Endothelial cell (in vitro differentiated cells): Measurements from ENCODE around the gene METTL26. TPM values are rescaled to one million over a fixed set of nuclear protein-coding genes. Genes with fewer than 3 reads are reported as not detected.

Experiments
- DNase-seq: peaks from one replicate; pipeline ENCODE4 v3.0.0; 2021; ENCODE audit warnings: low spot score
- H3K27ac Mint-ChIP-seq: one replicate; pipeline ENCODE4 v1.8.0; 2021; ENCODE audit warnings: mixed read lengths, inconsistent platforms; ENCODE audit not compliant: unreplicated experiment
- H3K27me3 Mint-ChIP-seq: one replicate; pipeline ENCODE4 v1.8.0; 2021; ENCODE audit warnings: mild to moderate bottlenecking, moderate library complexity, mixed read lengths, inconsistent platforms; ENCODE audit not compliant: unreplicated experiment
- H3K36me3 Mint-ChIP-seq: one replicate; pipeline ENCODE4 v1.8.0; 2021; ENCODE audit warnings: mild to moderate bottlenecking, low read depth, mixed read lengths, inconsistent platforms; ENCODE audit not compliant: unreplicated experiment
- H3K4me1 Mint-ChIP-seq: one replicate; pipeline ENCODE4 v1.8.0; 2021; ENCODE audit warnings: mild to moderate bottlenecking, mixed read lengths, inconsistent platforms; ENCODE audit not compliant: unreplicated experiment
- H3K4me3 Mint-ChIP-seq: one replicate; pipeline ENCODE4 v1.8.0; 2021; ENCODE audit warnings: mild to moderate bottlenecking, mixed read lengths, inconsistent platforms; ENCODE audit not compliant: unreplicated experiment
- H3K9me3 Mint-ChIP-seq: one replicate; pipeline ENCODE4 v1.8.0; 2021; ENCODE audit warnings: mixed read lengths, inconsistent platforms; ENCODE audit not compliant: unreplicated experiment
- total RNA-seq: library from RNA; stranded (reverse); fragmentation: NEBNext Ultra II Directional; extraction: Animal tissue kit (Norgen Biotek cat#: 25700); gene quantifications from one replicate; pipeline ENCODE4 v1.2.1, GENCODE V29; 2021; ENCODE audit not compliant: unreplicated experiment
- TF ChIP-seq, protein P1 (sequence below): fragments of 200-600 bp; sonication (generic); IDR thresholded peaks from one replicate; pipeline ENCODE4 v1.5.0; 2021; ENCODE audit warnings: antibody characterized with exemption; ENCODE audit not compliant: unreplicated experiment

Gene METTL26
- total RNA-seq, 1 donor from 2014 or later: 48.5 TPM

DNA sequence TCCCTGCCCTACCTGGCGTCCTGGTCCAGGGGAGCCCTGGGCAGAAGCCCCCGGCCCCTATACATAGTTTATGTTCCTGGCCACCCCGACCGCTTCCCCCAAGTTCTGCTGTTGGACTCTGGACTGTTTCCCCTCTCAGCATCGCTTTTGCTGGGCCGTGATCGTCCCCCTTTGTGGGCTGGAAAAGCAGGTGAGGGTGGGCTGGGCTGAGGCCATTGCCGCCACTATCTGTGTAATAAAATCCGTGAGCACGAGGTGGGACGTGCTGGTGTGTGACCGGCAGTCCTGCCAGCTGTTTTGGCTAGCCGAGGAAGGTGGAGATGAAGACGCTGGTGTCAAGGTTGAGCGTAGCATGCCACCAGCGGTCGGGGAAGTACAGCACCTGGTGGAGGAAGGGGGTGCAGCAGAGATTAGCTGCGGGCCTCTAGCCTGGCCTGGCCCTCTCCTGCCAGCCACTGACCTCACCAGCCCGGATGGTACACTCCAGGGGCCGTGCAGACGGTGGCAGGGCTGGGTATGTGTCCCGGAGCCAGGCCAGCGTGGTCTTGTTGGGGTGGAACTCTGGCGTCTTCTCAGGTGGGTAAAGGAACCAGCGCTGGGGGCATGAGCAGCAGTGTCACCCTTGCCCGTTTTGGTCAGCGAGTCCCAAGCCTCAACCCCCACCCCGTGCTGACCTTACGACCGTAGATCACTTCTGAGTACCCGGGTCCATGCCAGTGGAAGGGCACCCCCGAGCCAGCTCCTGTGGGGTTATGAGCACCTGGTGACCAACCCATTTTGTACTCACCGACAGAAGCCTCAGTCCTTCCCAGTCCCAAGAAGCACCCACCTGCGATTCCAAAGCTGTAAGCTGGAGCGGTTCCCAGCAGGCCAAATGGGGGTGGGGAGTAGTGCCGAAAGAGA lies 46.6 kb upstream of the METTL26 start:
- peaks cover 6% of the 10 kb centered on the region for H3K4me1 Mint-ChIP-seq
- no peaks in the 10 kb centered on the region for H3K9me3 Mint-ChIP-seq
- peaks cover 5% of the 10 kb centered on the region for H3K36me3 Mint-ChIP-seq
- TF ChIP-seq, protein P1, sequence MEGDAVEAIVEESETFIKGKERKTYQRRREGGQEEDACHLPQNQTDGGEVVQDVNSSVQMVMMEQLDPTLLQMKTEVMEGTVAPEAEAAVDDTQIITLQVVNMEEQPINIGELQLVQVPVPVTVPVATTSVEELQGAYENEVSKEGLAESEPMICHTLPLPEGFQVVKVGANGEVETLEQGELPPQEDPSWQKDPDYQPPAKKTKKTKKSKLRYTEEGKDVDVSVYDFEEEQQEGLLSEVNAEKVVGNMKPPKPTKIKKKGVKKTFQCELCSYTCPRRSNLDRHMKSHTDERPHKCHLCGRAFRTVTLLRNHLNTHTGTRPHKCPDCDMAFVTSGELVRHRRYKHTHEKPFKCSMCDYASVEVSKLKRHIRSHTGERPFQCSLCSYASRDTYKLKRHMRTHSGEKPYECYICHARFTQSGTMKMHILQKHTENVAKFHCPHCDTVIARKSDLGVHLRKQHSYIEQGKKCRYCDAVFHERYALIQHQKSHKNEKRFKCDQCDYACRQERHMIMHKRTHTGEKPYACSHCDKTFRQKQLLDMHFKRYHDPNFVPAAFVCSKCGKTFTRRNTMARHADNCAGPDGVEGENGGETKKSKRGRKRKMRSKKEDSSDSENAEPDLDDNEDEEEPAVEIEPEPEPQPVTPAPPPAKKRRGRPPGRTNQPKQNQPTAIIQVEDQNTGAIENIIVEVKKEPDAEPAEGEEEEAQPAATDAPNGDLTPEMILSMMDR: no peak
- H3K4me3 Mint-ChIP-seq: peak overlapping the region; percentile 87
- peak overlapping the region; percentile 80 for H3K27ac Mint-ChIP-seq
- H3K27me3 Mint-ChIP-seq: peaks cover 14% of the 10 kb centered on the region
- DNase-seq: no peak

DNA sequence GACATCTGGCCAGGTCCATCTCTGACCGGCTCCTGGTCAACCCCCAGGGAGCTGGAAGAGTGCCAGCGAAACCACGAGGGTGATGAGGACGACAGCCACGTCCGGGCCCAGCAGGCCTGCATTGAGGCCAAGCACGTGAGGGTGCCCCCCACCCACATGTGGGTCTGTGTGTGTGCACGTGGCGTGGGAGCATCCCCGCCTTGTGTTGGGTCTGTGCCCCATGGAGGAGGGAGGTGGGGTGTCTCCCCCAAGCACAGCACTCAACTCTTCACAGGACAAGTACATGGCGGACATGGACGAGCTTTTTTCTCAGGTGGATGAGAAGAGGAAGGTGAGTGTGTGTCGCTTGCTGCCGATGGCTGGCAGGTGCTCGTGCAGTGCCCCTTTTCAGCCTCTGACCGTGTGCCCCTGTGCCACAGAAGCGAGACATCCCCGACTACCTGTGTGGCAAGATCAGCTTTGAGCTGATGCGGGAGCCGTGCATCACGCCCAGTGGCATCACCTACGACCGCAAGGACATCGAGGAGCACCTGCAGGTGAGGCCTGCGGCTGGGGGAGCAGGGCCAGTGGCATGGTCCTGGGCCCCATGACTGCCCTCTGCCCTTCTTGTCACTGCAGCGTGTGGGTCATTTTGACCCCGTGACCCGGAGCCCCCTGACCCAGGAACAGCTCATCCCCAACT lies 45.8 kb upstream of the METTL26 start:
- Mint-ChIP-seq H3K27ac (no peak overlapping the region), H3K9me3 (no peaks in the 10 kb centered on the region)

DNA sequence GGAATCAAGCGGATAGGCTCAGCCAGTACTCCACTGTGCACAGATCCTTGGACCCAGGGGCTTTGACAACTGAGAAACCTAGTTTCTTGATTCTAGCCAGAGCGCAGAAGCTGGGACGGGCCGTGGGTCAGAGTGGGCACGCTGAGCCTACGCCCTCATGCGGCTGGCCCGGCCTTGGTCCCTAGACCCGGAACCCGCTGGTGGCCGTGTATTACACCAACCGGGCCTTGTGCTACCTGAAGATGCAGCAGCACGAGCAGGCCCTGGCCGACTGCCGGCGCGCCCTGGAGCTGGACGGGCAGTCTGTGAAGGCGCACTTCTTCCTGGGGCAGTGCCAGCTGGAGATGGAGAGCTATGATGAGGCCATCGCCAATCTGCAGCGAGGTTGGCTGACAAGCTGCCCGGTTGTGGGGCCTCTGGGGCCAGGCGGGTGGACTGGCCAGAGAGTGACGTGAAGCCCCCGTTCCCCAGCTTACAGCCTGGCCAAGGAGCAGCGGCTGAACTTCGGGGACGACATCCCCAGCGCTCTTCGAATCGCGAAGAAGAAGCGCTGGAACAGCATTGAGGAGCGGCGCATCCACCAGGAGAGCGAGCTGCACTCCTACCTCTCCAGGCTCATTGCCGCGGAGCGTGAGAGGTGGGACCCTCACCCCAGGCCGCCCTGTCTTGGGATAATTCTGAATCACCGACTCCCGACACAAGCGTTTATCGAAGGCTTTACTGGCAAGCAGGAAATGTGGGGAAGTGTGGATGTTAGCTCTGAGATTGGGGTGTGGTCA lies 45.1 kb upstream of the METTL26 start:
- TF ChIP-seq, protein P1: no peak
- H3K36me3 Mint-ChIP-seq: peaks cover 5% of the 10 kb centered on the region
- peak overlapping the region; percentile 85 for H3K4me3 Mint-ChIP-seq
- H3K27ac Mint-ChIP-seq: no peak overlapping the region
- H3K4me1 Mint-ChIP-seq: peaks cover 6% of the 10 kb centered on the region
- no peak for DNase-seq
- H3K9me3 Mint-ChIP-seq: no peaks in the 10 kb centered on the region
- peaks cover 18% of the 10 kb centered on the region for H3K27me3 Mint-ChIP-seq

More for the DNA sequence above, 45.8 kb upstream of the METTL26 start:
- H3K4me3 Mint-ChIP-seq: peak overlapping the region; percentile 87
- DNase-seq: no peak
- H3K4me1 Mint-ChIP-seq: peaks cover 6% of the 10 kb centered on the region
- TF ChIP-seq, protein P1: no peak
- peaks cover 5% of the 10 kb centered on the region for H3K36me3 Mint-ChIP-seq
- peaks cover 15% of the 10 kb centered on the region for H3K27me3 Mint-ChIP-seq

DNA sequence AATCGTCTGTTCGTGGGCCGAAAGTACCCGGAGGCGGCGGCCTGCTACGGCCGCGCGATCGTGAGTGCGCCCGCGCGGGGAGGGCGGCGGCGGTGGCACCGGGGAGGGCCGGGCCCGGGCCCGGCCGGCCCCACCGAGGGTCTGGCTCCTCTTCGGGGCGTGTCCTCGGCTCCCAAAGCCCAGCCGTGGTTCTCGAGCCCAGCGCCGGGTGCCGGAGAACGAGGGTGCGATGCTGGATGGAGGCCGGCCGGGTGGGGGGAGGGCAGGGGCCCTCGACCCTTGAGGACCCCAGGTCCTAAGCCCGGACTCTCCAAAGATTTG lies 44.5 kb upstream of the METTL26 start:
- Mint-ChIP-seq H3K4me3 (peak overlapping the region; percentile 85), H3K27ac (no peak overlapping the region), H3K27me3 (peaks cover 16% of the 10 kb centered on the region), H3K9me3 (no peaks in the 10 kb centered on the region), H3K36me3 (peaks cover 5% of the 10 kb centered on the region), H3K4me1 (peaks cover 6% of the 10 kb centered on the region)
- TF ChIP-seq, protein P1: no peak
- DNase-seq: no peak
